Panc1 (cell line): ENCODE data around the gene CCDC9. TPM values are rescaled to one million over a fixed set of nuclear protein-coding genes. Genes with fewer than 3 reads are reported as not detected.

Experiments used
- ATAC-seq: fragments of 200-7000 bp; cut with Tn5 transposase; 2 replicates; pipeline ENCODE4 v1.9.1; 2020; ENCODE audit warnings: mild to moderate bottlenecking, moderate library complexity
- BruUV-seq: library from RNA; stranded (reverse); fragments of 400-500 nt; replicated peaks from 2 replicates; lab custom pipeline; 2021; lab: Mats Ljungman, UMichigan
- CTCF ChIA-PET: fragments of 300-600 bp; sonication (Branson Sonifier 250); formaldehyde crosslinking; loops from one replicate; lab custom pipeline; 2022; ENCODE audit warnings: antibody characterized with exemption; lab: Charles Lee
- POLR2A ChIA-PET: fragments of 300-600 bp; sonication (Branson Sonifier 250); formaldehyde crosslinking; loops from one replicate; lab custom pipeline; 2022; ENCODE audit warnings: antibody characterized with exemption; lab: Charles Lee
- DNase-seq: peaks from one replicate; pipeline ENCODE4 v3.0.0-alpha.2; 2010; ENCODE audit warnings: low read depth, low spot score
- H3K27ac ChIP-seq: 2 replicates; pipeline ENCODE4 v1.5.1; 2011; ENCODE audit warnings: mild to moderate bottlenecking, low read length, inconsistent platforms
- H3K27me3 ChIP-seq: fragments of 200-500 bp; sonication (Bioruptor generic); 2 replicates; pipeline ENCODE4 v1.6.0; 2014; ENCODE audit warnings: low read length, inconsistent platforms; ENCODE audit not compliant: control insufficient read depth, insufficient read depth
- H3K36me3 ChIP-seq: fragments of 200-500 bp; sonication (Bioruptor generic); 2 replicates; pipeline ENCODE4 v1.5.1; 2014; ENCODE audit warnings: inconsistent platforms, mild to moderate bottlenecking, low read length, moderate library complexity; ENCODE audit not compliant: control insufficient read depth, insufficient read depth
- H3K4me1 ChIP-seq: 2 replicates; pipeline ENCODE4 v1.5.1; 2011; ENCODE audit warnings: inconsistent platforms, mild to moderate bottlenecking, low read length, moderate library complexity; ENCODE audit not compliant: control insufficient read depth, insufficient read depth
- H3K4me3 ChIP-seq, 2 experiments: 2 replicates each; pipeline ENCODE4 v1.5.1; 2011 to 2012; ENCODE audit warnings: low read depth in 2 of 2, low read length in 2 of 2, mild to moderate bottlenecking in 2 of 2, inconsistent platforms in 1 of 2, moderate library complexity in 1 of 2
- H3K9me3 ChIP-seq: fragments of 200-500 bp; sonication (Bioruptor generic); 2 replicates; pipeline ENCODE4 v1.5.1; 2014; ENCODE audit warnings: low read depth, mild to moderate bottlenecking, inconsistent platforms, low read length, moderate library complexity; ENCODE audit not compliant: control insufficient read depth, insufficient read depth
- CTCF ChIP-seq: fragments of 450-650 bp; IDR thresholded peaks from 2 replicates; pipeline ENCODE4 v1.5.1; 2017; ENCODE audit warnings: mild to moderate bottlenecking
- POLR2AphosphoS5 ChIP-seq: IDR thresholded peaks from 2 replicates; pipeline ENCODE4 v1.6.1; 2012; ENCODE audit warnings: mild to moderate bottlenecking, low read depth, low read length, moderate library complexity
- REST ChIP-seq, 2 experiments: IDR thresholded peaks; 2 replicates each; pipeline ENCODE4 v1.6.1; 2011 to 2012; ENCODE audit warnings: low read depth in 2 of 2, control low read depth in 1 of 2, low read length in 1 of 2, mild to moderate bottlenecking in 1 of 2, moderate library complexity in 1 of 2; ENCODE audit not compliant: insufficient read depth in 1 of 2
- SIN3A ChIP-seq: IDR thresholded peaks from 2 replicates; pipeline ENCODE4 v1.6.1; 2012; ENCODE audit warnings: low read depth, mild to moderate bottlenecking, low read length, moderate library complexity, borderline replicate concordance; ENCODE audit not compliant: insufficient read depth
- TCF7L2 ChIP-seq: IDR thresholded peaks from 2 replicates; pipeline ENCODE4 v1.6.1; 2011; ENCODE audit warnings: mild to moderate bottlenecking, low read depth, low read length, inconsistent platforms
- in situ Hi-C: cut with HindIII; loops from 2 replicates; pipeline ENCODE4 v1.10.0; 2016; ENCODE audit warnings: low sequenced_read_pairs, low pct_unique_long_range_greater_than_20kb
- intact Hi-C: fragments of 100-400 bp; cut with micrococcal nuclease; formaldehyde crosslinking; loops from one replicate; pipeline ENCODE4 v1.10.0; 2022; ENCODE audit not compliant: unreplicated experiment
- total RNA-seq: library from RNA; stranded (reverse); gene quantifications from one replicate; pipeline ENCODE4 v1.2.1, GENCODE V29; 2021; ENCODE audit not compliant: unreplicated experiment

The CCDC9 gene
- total RNA-seq, 1 experiment from 2014 or later, result 29.2 TPM

GRCh38 chr19:47231215-47232054 lies 24.9 kb upstream of the CCDC9 start:
- TF ChIP-seq CTCF, result no peak
- TF ChIP-seq REST (IDR thresholded peaks at IDR 0.05; ENCODE audit: insufficient read depth in 1 of 2, low read depth in 2 of 2, low read length in 1 of 2), result peak in 1 of 2 experiments; percentile 57; a peak in 1 of 4 replicates
- peak; percentile 18 for ATAC-seq
- peak overlapping the region; percentile 59 to 65 for H3K4me3 ChIP-seq
- BruUV-seq, result no TSS peak
- H3K4me1 ChIP-seq, result peaks cover 17% of the 10 kb centered on the region
- ChIA-PET POLR2A (interaction anchor here (0.8 kb wide), 1 partner anchor 12 kb away, joined by 3 read pairs; no protein-coding TSS in a partner anchor), CTCF (no interaction called here)
- H3K9me3 ChIP-seq, result no peaks in the 10 kb centered on the region
- no peaks in the 10 kb centered on the region for H3K27me3 ChIP-seq
- intact Hi-C loops, result no loop called here
- peak overlapping the region; percentile 23; the same call in 1 of the 2 replicates for H3K27ac ChIP-seq
- no peak for DNase-seq
- in situ Hi-C loops, result no loop called here
- H3K36me3 ChIP-seq, result no peaks in the 10 kb centered on the region; the same call in 1 of the 2 replicates

- ChIA-PET POLR2A (interaction anchor here (0.8 kb wide), 1 partner anchor 10 kb away, joined by 3 read pairs; no protein-coding TSS in a partner anchor), CTCF (interaction anchor here (1.0 kb wide), 1 partner anchor 22 kb away, joined by 5 read pairs; no protein-coding TSS in a partner anchor)
- no TSS peak for BruUV-seq
- peaks cover 11% of the 10 kb centered on the region for H3K4me1 ChIP-seq
- H3K9me3 ChIP-seq, result no peaks in the 10 kb centered on the region
- no peaks in the 10 kb centered on the region for H3K27me3 ChIP-seq
- TF ChIP-seq CTCF (no peak), TCF7L2 (no peak), SIN3A (no peak), REST (IDR thresholded peaks at IDR 0.05; ENCODE audit: insufficient read depth in 1 of 2, low read depth in 2 of 2, low read length in 1 of 2) (no peak), POLR2AphosphoS5 (no peak)
- DNase-seq (no peak), ATAC-seq (no peak)
- H3K36me3 ChIP-seq, result no peaks in the 10 kb centered on the region; the same call in 1 of the 2 replicates
- H3K27ac ChIP-seq, result peak overlapping the region; percentile 17; the same call in 1 of the 2 replicates
- in situ Hi-C loops, result no loop called here
- peak overlapping the region; percentile 13 to 42; a peak in 3 of 4 replicates for H3K4me3 ChIP-seq
- intact Hi-C loops, result no loop called here
These were observed 23.7 kb upstream of the CCDC9 start for GRCh38 chr19:47232422-47233211.
